Stimulated activated CD8-positive, alpha-beta memory T cell treated with anti-CD3 and anti-CD28 coated beads, Interleukin-12 subunit alpha, Interleukin-12 subunit beta, amount 100 ng/mL, for 24 hours (primary cell): ENCODE results near the gene ZNF580.

Experiments used
- DNase-seq: peaks from one replicate; pipeline ENCODE4 v3.0.0-alpha.2; 2020; ENCODE audit errors: extremely low read depth

Gene ZNF580

GRCh38 chr19:55660404-55660803 is 19.6 kb downstream of the ZNF580 start:
- DNase-seq, result no peak

- DNase-seq, result no peak
Measured at GRCh38 chr19:55660991-55661390, 20.2 kb downstream of the ZNF580 start.

- no peak for DNase-seq
Measured at GRCh38 chr19:55661826-55662225, 21.0 kb downstream of the ZNF580 start.

GRCh38 chr19:55663846-55664536 is 23.2 kb downstream of the ZNF580 start:
- DNase-seq, result no peak

- DNase-seq, result no peak
Measured at GRCh38 chr19:55666343-55667005, 25.7 kb downstream of the ZNF580 start.

- DNase-seq, result no peak
Measured at GRCh38 chr19:55667006-55667381, 26.2 kb downstream of the ZNF580 start.

- DNase-seq, result no peak
Measured at GRCh38 chr19:55667511-55667910, 26.7 kb downstream of the ZNF580 start.

- no peak for DNase-seq
Measured at GRCh38 chr19:55667958-55668357, 27.2 kb downstream of the ZNF580 start.

- DNase-seq, result no peak
Measured at GRCh38 chr19:55668603-55669348, 28.0 kb downstream of the ZNF580 start.

GRCh38 chr19:55669418-55670279 is 28.8 kb downstream of the ZNF580 start:
- DNase-seq, result no peak

- no peak for DNase-seq
Measured at GRCh38 chr19:55670280-55671053, 29.7 kb downstream of the ZNF580 start.

GRCh38 chr19:55671054-55671378 is 30.2 kb downstream of the ZNF580 start:
- DNase-seq, result no peak

- DNase-seq, result no peak
Measured at GRCh38 chr19:55672418-55672817, 31.6 kb downstream of the ZNF580 start.

GRCh38 chr19:55673465-55673864 is 32.7 kb downstream of the ZNF580 start:
- DNase-seq, result no peak

GRCh38 chr19:55673889-55674288 is 33.1 kb downstream of the ZNF580 start:
- no peak for DNase-seq

GRCh38 chr19:55674459-55674840 is 33.6 kb downstream of the ZNF580 start:
- no peak for DNase-seq

GRCh38 chr19:55674841-55675660 is 34.2 kb downstream of the ZNF580 start, which contains the start of gene EPN1:
Gene EPN1 (plus strand): TSS chr19:55675226. CDS start chr19:55678628, 3,402 bp downstream.
- DNase-seq, result peak; percentile 92

GRCh38 chr19:55675661-55676354 is 35.0 kb downstream of the ZNF580 start:
- no peak for DNase-seq

GRCh38 chr19:55676383-55676782 is 35.6 kb downstream of the ZNF580 start:
- DNase-seq, result no peak
